HT-29 (cell line): ENCODE data around the gene TMEM184C. TPM values are rescaled to one million over a fixed set of nuclear protein-coding genes. Genes with fewer than 3 reads are reported as not detected.
A peak's percentile ranks its signal among the peaks of the same experiment; 100 is the strongest.

Experiments used
- DNase-seq: peaks from one replicate; pipeline ENCODE4 v3.0.0-alpha.2; 2015; ENCODE audit warnings: low spot score
- total RNA-seq: library from RNA; depleted of rRNA; stranded (reverse); fragments of >200 nt; shearing (Covaris generic); gene quantifications from 2 replicates; pipeline ENCODE4 v1.2.3, GENCODE V29; 2014

The TMEM184C gene
- total RNA-seq, 1 experiment from 2014 or later = 17.0 TPM

- DNase-seq = no peak
Measured at GRCh38 chr4:147599206-147599605, 18.0 kb upstream of the TMEM184C start.

DNA sequence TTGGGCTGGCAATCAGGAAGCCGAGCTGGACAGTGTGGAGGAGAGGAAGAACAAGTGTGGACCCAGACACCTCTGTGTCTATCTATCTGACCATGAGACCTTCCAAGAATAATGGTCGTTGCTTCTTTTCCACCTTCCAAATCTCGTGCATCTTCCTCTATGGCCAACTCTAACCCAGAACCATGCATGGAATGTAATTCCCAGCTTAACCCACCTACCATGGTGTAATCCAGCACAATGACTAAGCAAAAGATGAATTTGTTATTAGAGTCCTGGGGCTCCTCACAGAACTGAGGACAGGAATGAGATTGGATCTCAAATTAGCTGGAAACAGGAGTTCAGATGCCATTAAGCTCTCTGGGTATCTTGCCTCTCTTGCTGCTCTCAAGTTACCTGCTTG, 17.4 kb upstream of the TMEM184C start:
- DNase-seq = no peak

DNA sequence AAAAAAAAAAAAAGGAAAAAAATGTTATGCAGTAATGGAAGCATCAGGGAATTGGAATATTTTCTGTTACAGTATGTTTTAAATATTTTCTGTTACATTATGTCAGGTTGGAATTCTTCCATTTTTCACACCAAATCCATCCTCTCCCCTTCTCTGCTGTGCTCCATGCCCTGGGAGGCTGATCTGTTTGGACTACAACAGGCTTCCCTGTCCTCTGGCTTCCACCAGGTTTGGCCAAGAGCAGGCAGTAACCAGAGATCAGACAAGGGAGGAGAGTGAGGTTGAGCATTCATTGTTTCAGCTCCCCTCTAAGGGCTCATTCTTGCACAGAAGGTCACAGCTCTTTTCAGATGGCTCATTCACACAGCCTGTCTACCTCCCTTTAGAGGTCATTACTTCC, 11.7 kb upstream of the TMEM184C start:
- DNase-seq = no peak

- no peak for DNase-seq
Measured at GRCh38 chr4:147607471-147607870, 9.7 kb upstream of the TMEM184C start.

GRCh38 chr4:147610686-147611085, 6.5 kb upstream of the TMEM184C start:
- DNase-seq = no peak

DNA sequence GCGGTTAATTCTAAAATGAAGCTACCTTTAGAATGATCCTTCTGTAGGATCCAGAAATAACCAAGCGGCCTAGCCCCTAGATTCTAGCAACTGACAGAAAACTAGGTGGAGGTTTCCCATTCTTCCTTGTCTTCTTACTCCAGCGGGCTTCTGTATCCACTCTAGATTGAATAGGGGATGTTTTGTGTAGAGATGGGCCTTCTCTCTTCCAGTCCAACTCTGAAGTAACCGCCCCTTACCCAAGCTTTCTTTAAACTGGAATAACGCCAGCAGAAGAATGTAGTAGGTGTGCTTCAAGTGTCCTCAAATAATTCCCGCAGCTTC, 386 bp upstream of the TMEM184C start:
- no peak for DNase-seq

DNA sequence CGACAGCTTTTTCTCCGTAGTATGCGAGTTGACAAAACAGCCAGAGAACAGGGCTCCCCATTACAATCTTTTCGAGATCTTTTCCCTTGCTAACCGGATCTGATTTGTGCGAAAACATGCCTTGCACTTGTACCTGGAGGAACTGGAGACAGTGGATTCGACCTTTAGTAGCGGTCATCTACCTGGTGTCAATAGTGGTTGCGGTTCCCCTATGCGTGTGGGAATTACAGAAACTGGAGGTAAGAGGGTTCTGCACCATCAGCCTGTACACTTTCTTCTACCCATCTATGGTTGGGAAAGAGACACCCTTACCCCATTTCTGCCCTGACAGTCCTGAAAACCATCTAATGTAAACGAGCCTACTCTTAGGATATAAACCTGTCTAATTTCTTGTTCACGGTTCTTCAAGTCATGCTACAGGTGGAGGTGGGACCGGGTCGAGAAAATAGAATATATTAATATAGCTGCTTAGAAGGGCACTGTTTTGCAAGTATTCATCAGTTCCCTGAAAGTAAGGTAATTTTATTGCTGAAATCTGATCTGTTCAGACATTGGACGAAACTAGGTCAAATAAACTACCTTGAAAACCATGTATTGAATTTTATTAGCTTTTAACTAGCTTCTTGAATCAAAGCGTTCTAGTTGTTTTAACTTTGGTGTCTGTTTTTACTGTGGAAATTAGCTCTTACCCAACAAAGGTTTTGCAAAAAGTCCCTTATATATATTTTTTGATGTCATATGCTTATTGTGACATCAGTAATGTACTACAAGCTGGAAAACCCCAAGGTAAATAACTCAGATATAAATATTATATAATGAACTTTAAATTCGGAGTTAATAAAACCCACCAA, 869 bp downstream of the TMEM184C start:
- peak; percentile 26 for DNase-seq

GRCh38 chr4:147620315-147620714, 3.1 kb downstream of the TMEM184C start:
- no peak for DNase-seq

DNA sequence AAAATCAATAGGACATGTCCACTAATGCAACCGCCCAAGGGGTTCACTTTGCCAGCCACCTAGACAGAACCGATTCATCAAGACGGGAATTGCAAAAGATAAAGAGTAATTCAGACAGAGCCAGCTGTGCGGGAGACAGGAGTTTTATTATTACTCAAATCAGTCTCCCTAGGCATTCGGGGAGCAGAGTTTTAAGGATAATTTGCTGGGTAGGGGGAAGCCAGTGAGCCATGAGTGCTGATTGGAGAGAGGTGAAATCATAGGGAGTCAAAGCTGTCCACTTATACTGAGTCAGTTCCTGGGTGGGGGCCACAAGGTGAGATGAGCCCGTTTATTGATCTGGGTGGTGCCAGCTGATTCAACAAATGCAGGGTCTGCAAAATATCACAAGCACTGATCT, 8.5 kb downstream of the TMEM184C start:
- no peak for DNase-seq

DNA sequence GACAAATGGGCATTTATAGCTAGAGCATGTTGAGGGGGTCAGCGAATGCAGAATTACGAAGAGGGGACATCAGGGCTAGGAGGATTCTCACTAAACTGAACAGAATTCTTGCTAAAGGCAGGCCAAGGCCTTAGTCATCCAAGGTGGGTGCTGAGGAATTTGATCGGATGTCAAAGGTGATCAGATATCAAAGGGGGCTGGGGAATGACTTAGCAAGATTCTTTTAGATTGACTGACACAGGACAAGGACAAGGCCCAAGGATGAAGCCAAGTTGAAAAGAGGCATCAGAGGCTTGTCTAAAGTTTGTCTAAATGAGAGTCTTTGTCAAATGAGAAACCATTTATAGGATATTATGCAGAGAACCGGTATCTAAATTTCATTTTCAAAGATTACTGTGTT, 9.7 kb downstream of the TMEM184C start:
- no peak for DNase-seq

DNA sequence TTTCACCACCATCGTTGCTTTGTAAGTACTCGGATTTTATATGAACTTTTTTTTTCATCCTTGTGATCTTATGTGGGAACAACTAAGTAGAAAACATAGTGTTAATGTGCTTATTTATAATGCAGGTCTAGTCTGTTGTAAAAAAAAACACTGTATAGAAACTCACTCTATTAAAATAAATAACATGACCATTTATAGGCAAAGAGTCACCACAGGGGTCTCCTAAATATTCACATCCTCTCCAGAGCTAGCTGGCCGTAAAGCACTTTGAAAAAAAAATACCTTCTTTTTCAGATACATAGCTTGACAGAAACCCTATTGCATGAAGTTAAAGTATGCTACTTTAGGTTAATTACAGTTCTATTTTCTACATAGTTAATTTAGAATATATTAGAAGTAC, 11.2 kb downstream of the TMEM184C start:
- no peak for DNase-seq

GRCh38 chr4:147629783-147630730, 12.9 kb downstream of the TMEM184C start:
- DNase-seq = no peak

DNA sequence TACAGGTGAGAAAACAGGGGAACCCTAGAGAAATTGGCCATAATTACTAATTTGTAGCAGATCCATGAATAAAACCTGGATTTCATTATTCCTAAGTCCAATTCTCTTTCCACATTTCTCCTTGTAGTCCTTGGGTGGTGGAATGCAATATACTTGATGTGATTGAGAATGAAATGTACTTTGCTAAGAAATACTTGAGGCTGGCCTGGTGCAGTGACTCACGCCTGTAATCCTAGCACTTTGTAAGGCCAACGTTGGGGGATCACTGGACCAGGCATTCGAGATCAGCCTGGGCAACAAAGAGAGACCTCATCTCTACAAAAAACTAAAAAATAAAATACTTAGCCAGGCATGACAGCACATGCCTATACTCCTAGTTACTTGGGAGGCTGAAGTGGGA, 15.9 kb downstream of the TMEM184C start:
- DNase-seq = no peak

- no peak for DNase-seq
Measured at GRCh38 chr4:147633643-147634042, 16.4 kb downstream of the TMEM184C start.

DNA sequence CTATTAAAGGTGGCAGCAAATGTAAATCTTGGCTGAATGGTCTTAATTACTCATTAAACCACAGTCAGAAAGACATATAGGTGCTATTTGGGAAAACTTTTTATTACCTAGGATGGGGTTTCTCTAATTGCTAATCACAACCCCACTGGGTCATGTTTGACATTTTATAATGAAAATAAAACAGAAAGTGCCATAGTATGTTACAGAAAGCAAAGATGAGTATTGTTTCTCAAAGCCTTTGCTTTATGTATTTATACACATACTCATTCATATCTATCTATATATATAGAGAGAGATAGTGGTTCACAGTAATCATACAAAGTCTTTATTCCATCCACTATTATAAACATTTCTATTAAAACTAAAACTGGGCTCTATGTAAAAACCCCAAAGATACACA, 18.2 kb downstream of the TMEM184C start:
- DNase-seq = no peak

DNA sequence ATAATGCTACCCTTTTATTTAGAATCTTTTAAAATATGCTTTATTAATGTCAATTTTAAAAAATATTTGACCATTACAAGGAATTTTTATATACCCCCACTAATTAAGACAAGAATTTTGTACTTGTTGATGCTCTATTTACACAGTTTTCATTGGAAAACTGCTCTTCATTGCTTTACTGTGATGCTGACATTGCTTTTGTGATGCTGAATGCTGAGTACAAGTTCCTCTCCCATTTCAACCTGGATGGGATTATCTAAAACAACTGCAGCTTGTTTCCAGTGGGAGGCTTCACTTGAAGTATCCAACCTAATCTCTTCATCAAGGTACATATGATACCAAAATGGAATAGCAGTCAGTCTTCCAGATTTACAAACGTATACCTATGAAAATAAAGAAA, 21.2 kb downstream of the TMEM184C start:
- no peak for DNase-seq

- no peak for DNase-seq
Measured at GRCh38 chr4:147638942-147639341, 21.7 kb downstream of the TMEM184C start.

- no peak for DNase-seq
Measured at GRCh38 chr4:147639388-147639787, 22.2 kb downstream of the TMEM184C start.

DNA sequence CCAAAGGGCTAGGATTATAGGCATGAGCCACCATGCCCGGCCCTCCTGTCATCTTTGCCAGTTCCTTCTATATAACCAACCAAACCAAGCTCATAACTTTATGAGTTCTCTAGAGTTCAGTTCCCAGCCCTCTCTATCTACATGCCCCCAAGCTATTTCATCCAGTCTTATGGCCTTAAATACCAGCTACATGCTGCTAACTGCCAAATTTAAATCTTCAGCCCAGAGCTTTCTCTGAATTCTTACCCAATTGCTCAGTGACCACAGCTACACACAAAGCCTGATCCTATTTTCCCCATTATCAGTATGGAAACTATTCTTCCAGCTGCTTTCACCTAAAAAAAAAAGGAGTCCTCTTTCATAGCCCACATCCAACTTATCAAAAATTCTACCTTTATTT, 23.1 kb downstream of the TMEM184C start:
- DNase-seq = no peak

DNA sequence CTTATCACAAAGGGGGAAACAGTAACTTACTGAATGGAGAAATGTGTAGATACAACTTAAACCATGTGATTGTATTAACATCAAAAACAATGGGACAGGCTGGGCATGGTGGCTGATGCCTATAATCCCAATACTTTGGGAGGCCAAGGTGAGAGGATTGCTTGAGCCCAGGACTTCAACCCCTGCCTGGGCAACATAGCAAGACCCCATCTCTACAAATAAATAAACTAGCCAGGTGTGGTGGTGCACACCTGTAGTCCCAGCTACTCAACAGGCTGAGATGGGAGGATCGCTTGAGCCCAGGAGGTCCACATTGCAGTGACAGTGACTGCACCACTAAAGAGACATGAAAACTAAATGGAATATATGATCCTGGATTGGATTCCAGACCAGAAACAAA, 26.4 kb downstream of the TMEM184C start:
- DNase-seq = no peak

- DNase-seq = no peak
Measured at GRCh38 chr4:147644471-147644870, 27.3 kb downstream of the TMEM184C start.

GRCh38 chr4:147645099-147645498, 27.9 kb downstream of the TMEM184C start:
- DNase-seq = no peak

GRCh38 chr4:147648656-147649055, 31.5 kb downstream of the TMEM184C start:
- DNase-seq = no peak
